ENCODE results near the gene TKTL1.

TKTL1 gene

GRCh38 chrX:154348646-154349358 lies 53.2 kb downstream of the TKTL1 start:
- no peak for DNase-seq

- no peak for DNase-seq
These were observed 53.9 kb downstream of the TKTL1 start for GRCh38 chrX:154349359-154349935.

- DNase-seq: no peak
These were observed 54.4 kb downstream of the TKTL1 start for GRCh38 chrX:154349979-154350378.

GRCh38 chrX:154350429-154351182 lies 55.0 kb downstream of the TKTL1 start:
- DNase-seq: no peak

- DNase-seq: no peak
These were observed 55.8 kb downstream of the TKTL1 start for GRCh38 chrX:154351183-154352011.

- no peak for DNase-seq
These were observed 56.4 kb downstream of the TKTL1 start for GRCh38 chrX:154352012-154352401.

- no peak for DNase-seq
These were observed 56.9 kb downstream of the TKTL1 start for GRCh38 chrX:154352466-154352865.

GRCh38 chrX:154353172-154353843 lies 57.7 kb downstream of the TKTL1 start:
- no peak for DNase-seq

GRCh38 chrX:154354013-154354412 lies 58.4 kb downstream of the TKTL1 start:
- DNase-seq: no peak

- DNase-seq: no peak
These were observed 58.9 kb downstream of the TKTL1 start for GRCh38 chrX:154354516-154354915.

GRCh38 chrX:154355094-154355775 lies 59.6 kb downstream of the TKTL1 start:
- DNase-seq: no peak

GRCh38 chrX:154355776-154356140 lies 60.2 kb downstream of the TKTL1 start:
- no peak for DNase-seq

- no peak for DNase-seq
These were observed 61.0 kb downstream of the TKTL1 start for GRCh38 chrX:154356596-154356995.

- DNase-seq: no peak
These were observed 61.6 kb downstream of the TKTL1 start for GRCh38 chrX:154357205-154357604.

- no peak for DNase-seq
These were observed 62.4 kb downstream of the TKTL1 start for GRCh38 chrX:154358011-154358410.

- DNase-seq: no peak
These were observed 63.2 kb downstream of the TKTL1 start for GRCh38 chrX:154358829-154359228.

- no peak for DNase-seq
These were observed 64.0 kb downstream of the TKTL1 start for GRCh38 chrX:154359362-154360154.

GRCh38 chrX:154360155-154360713 lies 64.6 kb downstream of the TKTL1 start:
- DNase-seq: no peak

- DNase-seq: no peak
These were observed 66.6 kb downstream of the TKTL1 start for GRCh38 chrX:154362085-154362742.
